Daoy (cell line): Measurements from ENCODE around the gene FOXP1. TPM values are rescaled to one million over a fixed set of nuclear protein-coding genes. Genes with fewer than 3 reads are reported as not detected.

Experiments used
- DNase-seq: peaks from one replicate; pipeline ENCODE4 v3.0.0-alpha.2; 2015; ENCODE audit warnings: low read depth
- total RNA-seq: library from RNA; depleted of rRNA; stranded (reverse); fragments of >200 nt; shearing (Covaris generic); gene quantifications from 2 replicates; pipeline ENCODE4 v1.2.3, GENCODE V29; 2014

FOXP1 gene
- total RNA-seq, 1 experiment from 2014 or later: 42.6 TPM

GRCh38 chr3:71372241-71372768, 211.2 kb downstream of the FOXP1 start:
- no peak for DNase-seq

DNA sequence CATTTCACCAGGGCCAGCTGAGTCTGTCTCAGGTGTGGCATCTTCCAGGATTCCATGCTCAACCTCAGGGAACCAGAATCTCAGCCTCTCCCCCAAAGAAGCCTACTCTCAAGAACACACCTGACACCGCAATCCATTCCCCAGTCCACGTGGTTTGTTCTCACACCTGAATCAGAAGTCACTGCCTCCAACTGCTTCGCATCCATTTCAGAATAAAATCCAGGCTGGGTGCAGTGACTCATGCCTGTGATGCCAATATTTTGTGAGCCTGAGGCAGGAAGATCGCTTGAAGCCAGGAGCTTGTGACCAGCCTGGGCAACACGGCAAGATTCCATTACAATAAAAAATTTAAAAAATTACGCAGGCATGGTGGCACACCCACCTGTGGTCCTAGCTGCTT, 212.2 kb downstream of the FOXP1 start:
- DNase-seq: no peak

DNA sequence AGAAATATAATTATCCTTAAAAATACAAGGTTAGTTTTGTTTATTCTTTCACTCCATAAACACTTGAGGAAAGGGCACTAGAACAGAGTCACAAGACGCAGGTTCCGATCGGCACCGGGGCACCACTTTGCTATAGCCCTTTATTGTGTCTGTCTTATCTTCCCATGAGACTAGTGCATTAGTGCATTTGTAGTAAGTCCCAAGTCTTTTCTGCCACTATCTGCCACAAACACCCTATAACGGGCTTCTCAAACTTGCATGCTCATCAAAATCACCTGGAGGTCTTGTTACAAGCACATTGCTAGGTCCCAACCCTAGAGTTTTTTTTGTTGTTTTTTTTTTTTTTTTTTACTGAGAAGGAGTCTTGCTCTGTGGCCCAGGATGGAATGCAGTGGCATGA, 213.1 kb downstream of the FOXP1 start:
- no peak for DNase-seq

DNA sequence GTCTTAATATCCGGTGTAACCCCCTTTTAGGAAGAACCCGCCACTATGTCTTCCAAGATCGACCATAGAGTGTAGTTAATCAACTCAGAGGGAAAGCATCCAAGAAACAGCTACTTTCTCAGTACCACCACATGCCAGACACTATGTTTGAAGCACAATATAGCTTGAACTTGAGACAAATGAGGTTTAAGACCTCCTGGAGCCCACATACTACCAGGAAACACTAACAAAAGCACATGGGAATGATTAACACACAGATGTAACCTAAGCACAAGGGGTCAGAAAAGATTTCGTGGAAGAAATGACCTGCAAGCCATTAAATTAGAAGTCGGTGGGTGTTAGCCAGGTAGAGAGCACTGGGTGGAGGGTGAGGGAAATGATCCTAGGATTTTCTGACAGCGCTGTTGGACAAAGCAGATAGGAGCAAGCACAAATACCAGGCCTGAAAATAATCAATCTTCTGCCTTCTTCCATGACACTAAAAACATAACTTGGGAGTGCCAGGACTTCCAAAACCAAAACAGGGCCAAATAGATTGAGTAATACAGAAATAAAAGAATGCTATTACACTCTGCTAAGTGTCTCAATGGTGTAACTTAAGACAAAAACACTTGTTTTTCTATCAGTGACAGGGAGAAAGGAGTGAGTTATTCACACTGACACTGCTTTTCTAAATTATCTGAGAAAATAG, 213.7 kb downstream of the FOXP1 start:
- no peak for DNase-seq

DNA sequence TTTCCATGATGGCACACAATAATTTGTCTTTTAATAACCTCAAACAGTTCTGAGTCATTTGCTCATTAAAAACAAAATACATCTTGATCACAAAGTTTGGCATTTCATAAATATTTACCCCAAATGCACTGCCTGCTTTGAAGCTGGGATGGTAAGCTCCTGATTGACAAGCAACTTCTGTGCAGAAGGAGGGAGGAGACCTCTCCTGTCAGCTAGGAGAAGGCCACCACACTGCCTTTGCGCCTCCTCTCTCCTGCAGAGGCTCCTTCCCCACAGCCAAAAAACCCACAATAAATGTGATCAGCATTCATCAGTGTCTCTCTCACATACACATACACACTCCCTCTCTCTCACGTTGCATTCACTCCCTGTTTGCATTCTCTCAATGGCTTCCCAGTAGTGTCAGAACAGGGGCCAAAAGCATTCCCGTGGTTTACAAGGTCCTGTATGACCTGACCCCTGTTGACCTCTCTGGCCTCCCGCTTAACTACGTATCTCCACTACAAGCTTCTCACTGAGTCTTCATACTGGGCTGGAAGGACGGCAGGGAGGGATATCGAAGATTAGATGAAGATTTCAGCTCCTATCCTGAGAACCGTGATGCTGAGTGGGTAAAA, 216.4 kb downstream of the FOXP1 start:
- DNase-seq: no peak

- DNase-seq: no peak
Observed at GRCh38 chr3:71361334-71361890, 222.1 kb downstream of the FOXP1 start.

DNA sequence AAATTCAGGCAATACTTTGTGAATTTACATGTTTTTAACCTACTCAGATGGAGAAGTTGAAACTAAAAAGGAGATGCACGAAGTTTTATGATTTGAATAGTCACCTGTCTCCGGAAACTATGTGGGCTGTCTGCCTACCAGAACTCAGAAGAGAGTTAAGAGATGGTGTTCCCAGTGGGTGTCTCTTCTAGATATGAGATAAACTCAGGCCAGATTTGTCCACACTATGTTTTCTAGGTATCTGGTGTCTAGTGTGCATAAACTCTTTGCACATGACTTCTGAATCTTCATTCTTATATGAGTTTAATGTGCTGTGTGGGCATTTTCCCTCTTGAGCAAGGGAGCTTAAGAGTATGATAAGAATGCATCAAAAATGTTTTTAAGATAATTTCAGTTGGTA, 222.8 kb downstream of the FOXP1 start:
- no peak for DNase-seq

DNA sequence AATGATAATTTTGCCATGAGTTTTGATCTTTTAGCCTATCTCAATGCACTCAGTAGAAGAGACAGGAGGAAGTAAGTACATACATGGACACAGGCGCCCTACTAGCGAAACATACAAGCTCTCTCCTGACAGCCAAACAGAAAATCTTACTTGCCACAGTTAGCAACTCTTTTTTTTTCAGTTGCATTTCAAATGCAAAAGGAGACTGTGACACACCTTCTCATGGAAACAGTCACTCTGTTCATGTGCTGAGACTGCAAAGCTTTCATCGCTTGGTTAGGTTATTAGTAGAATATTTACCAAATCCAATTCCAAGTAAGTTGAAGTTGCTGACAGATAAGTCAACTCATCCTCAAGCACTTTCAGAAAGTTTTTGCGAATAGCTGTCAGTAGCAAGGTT, 223.3 kb downstream of the FOXP1 start:
- no peak for DNase-seq

DNA sequence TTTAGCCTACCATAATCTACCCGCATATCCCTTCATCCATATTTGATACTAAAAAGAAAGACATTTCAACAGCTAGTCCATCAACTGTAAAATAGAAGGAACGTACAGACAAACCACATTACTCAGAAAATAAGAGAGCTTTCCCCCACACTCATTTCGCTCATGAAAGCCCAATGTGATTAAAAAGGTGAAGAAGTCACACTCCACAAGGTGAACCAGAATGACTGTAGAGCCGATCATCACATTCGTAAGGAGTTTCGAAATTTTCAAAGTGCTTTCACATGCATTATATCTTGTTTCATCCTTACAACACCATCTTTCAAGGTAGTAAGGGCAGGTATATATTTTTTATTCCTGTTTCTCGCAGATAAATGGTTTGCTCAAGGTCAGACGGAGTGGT, 225.3 kb downstream of the FOXP1 start:
- no peak for DNase-seq

DNA sequence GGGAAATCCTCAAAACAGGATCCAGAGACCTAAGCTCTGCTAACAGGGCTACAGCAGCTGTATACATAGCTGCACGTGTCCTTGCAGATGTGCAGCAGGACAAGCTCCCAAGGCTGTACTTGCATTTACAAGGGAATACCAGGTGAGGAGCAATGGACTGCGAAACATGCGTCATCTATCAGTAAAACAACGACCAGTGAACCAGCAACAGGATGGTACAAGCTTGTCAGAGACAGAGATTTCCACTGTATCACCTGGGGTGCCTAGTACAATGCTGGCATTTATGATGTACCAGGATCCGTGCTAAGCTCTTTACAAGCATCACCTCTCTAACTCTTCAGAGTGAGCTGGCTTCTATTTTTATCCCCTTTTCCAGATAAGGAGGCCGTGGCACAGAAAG, 227.3 kb downstream of the FOXP1 start:
- DNase-seq: no peak

DNA sequence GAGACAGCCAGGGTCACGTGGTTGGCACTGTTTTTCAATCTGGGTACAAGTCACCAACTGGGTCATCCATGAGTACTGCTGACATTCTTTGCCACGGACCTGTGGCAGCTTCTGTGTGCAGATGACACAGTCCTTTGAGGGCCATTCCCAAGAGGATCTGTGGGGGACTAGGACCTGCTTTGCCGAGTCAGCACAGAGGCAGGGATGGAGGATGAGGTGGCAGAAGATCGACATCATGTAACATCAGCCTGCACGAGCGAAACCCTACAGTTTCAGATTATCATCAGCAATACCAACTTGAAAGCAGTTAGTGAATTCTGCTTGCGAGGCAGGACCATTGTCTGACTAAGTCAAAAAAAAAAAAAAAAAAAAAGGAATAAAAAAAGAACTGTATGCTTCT, 227.7 kb downstream of the FOXP1 start:
- DNase-seq: no peak

DNA sequence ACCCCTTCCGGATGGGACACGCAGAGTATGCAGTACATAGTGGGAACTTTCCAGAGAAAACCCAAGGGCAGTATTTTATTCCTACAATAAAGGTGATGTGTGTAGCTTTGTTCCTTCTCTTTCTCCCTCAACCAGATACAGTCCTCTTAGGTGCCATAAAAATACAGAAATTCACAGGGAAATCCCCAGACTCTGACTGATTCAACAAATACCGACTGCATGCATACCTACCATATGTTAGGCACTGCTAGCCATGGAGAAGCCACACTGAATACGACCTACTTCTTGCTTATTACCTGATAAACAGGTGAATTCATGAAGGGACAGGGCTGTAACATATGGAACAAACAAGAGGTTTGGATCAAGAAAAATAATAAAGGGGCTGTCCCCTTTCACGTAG, 228.5 kb downstream of the FOXP1 start:
- DNase-seq: no peak

DNA sequence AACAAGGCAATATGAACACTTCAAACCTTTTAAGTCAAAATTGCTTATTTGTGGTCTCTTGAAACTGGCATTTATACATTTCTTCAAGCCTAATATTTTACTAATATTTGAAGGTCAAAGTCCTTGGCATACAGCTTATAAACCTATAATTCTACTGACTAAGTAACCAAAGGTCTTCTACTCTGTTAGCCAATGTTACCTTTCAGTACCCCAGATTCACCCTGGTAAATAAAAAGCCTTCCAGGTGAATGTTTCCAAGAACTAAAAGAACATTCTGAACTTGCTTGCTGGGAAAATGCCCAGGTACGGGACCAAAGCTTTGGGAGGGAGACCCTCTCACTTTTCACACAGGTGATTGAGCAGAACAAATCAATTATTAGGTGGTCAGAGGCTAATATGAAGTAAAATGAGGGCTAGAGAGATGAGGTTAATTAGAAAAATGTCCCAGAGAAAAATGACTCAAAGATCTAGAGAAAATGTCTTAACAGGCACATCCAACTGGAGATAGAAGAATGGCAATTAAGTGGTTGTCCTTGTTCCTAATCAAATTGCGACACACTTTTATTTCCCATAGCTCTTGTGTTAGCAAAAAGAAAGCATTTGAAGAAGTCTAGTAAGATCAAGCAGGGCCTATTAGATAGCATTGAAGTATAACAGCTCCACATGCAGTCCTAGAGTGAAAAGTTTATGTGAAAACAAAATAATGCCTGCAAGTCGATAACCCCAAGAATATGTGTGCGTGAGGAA, 232.0 kb downstream of the FOXP1 start:
- no peak for DNase-seq

DNA sequence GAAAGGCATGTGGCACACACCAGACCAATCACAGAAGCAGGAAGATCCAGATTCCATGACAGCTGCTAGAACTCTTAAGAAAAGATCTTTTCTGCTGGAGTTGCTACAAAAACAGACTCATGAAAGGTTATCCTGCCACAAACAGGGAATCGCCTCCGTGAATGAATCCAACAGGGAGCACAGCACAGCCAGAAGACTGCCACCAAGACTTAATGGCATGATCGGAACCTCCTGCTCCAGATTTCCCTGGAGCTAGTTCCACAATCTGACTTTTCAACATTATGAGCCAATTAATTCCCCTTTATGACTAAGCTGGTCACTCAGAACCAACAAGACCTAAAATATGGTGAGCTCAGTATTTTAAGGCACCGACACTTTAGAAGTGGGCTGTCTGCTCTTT, 232.5 kb downstream of the FOXP1 start:
- no peak for DNase-seq

DNA sequence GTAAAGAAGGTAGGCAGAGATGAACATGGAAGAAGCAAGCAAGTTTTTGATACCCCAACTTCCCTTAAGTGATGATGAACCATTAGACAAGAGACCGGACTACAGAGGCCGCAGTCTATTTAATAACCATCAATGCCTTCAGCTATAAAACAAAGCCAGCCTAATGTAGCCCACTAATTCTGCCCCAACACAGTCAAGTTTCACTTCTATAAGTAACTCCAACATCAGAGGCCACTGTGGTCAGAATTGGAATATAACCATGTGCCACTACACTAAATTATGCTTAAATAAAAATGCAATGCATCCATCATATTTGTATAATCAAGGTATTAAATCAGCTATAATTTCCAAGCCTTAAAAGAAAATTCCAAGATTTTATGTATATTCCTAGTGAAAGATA, 234.7 kb downstream of the FOXP1 start:
- no peak for DNase-seq

- DNase-seq: no peak
Observed at GRCh38 chr3:71348001-71348632, 235.4 kb downstream of the FOXP1 start.

DNA sequence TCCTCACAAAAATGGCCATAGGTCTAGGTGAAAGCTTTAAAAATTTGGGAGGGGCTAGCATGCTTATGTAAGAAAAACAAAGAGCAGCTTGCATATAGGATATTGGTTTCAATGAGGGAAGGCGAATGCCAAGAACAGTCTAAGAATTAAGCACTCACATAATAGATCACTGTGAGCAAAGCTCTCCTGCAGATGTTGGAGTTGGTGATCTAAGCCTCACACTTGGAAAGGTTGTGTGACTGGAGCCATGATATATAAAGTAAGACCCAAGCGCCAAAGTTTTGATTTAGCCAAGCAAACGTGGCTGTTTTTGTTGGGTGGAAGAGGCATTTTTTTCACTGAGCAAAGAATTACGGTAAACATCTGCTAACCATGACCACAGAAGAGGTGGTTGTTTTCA, 237.5 kb downstream of the FOXP1 start:
- no peak for DNase-seq

- DNase-seq: no peak
Observed at GRCh38 chr3:71345429-71346040, 238.0 kb downstream of the FOXP1 start.

- DNase-seq: peak; percentile 27
Observed at GRCh38 chr3:71341721-71342120, 241.8 kb downstream of the FOXP1 start.

DNA sequence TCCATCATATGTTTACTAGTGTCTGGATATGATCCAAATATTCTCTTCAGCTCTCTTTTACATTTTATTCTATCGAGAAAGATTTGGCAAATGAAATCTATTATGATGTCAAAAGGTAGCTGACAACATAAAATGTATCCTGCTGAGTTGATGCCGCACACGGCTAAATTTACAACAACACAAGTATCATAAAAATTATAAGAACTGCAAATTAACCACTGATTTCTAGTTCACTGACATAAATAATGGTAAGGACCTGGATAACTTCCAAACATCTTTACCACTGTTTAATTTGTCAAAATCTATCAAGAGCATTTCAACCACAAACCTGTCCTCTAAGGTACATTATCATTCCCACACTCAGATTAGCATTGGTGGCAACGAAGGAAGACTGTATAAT, 244.5 kb downstream of the FOXP1 start:
- DNase-seq: no peak

DNA sequence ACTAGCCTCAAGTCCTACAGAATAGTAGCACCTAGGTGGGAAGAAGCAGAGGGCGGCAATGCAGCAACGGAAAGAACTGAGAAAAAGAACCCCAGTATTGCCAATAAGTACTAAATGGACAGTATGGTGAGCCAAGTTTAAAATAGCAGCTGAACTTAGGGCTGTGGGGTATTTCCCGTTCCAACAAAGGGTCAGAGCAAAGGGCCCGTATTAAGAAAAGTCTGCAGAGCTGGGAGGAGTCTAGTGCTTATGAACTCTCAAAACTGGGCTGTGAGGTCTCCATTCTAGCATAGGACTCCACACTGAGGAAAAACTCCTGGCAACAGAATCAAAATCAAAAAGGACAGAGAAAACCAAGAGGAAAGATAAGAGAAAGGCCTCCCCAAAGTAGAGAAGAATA, 250.7 kb downstream of the FOXP1 start:
- no peak for DNase-seq

GRCh38 chr3:71330909-71331308, 252.6 kb downstream of the FOXP1 start:
- no peak for DNase-seq
